ENCODE results near the gene CD44. TPM values are rescaled to one million over a fixed set of nuclear protein-coding genes. Genes with fewer than 3 reads are reported as not detected.

CD44 gene
- total RNA-seq, 4 donors from 2014 or later: 164 to 302 (median 189) TPM

DNA sequence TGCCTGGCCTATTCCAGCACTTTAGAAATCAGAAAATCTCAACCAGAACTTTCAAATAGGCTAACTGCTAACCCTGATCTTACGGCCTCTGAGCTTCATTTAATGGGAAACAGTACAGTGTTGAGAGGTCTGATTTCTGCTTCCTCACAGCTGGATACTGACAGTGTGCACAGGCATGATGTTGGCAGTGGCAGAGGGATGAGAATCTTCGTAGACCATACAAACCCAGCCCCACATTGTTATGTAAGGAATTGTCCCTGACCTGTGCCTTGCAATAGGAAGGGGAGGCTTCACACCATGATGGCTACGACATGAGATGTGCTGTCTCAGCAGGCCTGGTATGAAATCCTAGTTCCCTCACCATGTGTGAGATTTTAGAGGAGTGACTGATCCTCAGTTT, 49.0 kb downstream of the CD44 start:
- no peak for DNase-seq
- Histone ChIP-seq H3K27me3 (no peaks in the 10 kb centered on the region), H3K9me3 (no peaks in the 10 kb centered on the region), H3K27ac (no peak overlapping the region), H3K4me3 (replicated peaks in 1 of 3) (no peak overlapping the region), H3K36me3 (peaks cover 0 to 6% of the 10 kb centered on the region in 2 donors), H3K4me1 (peaks cover 10 to 15% of the 10 kb centered on the region in 2 donors)
- TF ChIP-seq POLR2A (IDR thresholded peaks at IDR 0.05): no peak
- no peak for TF ChIP-seq CTCF (IDR thresholded peaks at IDR 0.05)
- WGBS, 2 donors: 95 to 97% methylated on average over 3 of the region's 3 CpGs
- intact Hi-C loops (cut with DNase I): no loop called here

- TF ChIP-seq CTCF (IDR thresholded peaks at IDR 0.05) (no peak), POLR2A (IDR thresholded peaks at IDR 0.05) (no peak)
- Histone ChIP-seq H3K4me1 (peaks cover 10 to 19% of the 10 kb centered on the region in 2 donors), H3K27me3 (no peaks in the 10 kb centered on the region), H3K4me3 (replicated peaks in 1 of 3) (no peak overlapping the region), H3K27ac (no peak overlapping the region), H3K9me3 (no peaks in the 10 kb centered on the region), H3K36me3 (peaks cover 0 to 6% of the 10 kb centered on the region in 2 donors)
- 90 to 91% methylated on average over 6 of the region's 6 CpGs for WGBS, 2 donors
- DNase-seq: no peak
- intact Hi-C loops (cut with DNase I): no loop called here
Observed at GRCh38 chr11:35190804-35191348, 51.9 kb downstream of the CD44 start.

GRCh38 chr11:35192347-35192746, 53.4 kb downstream of the CD44 start:
- 4 to 10% methylated on average over 3 of the region's 3 CpGs for WGBS, 2 donors
- H3K4me1 ChIP-seq: peaks cover 10 to 19% of the 10 kb centered on the region in 2 donors
- H3K27ac ChIP-seq: peak overlapping the region; percentile 1 to 66 (median 44)
- H3K9me3 ChIP-seq: no peaks in the 10 kb centered on the region
- no peak for TF ChIP-seq CTCF (IDR thresholded peaks at IDR 0.05)
- TF ChIP-seq POLR2A (IDR thresholded peaks at IDR 0.05): no peak
- DNase-seq: peak; percentile 86
- no peaks in the 10 kb centered on the region for H3K27me3 ChIP-seq
- H3K36me3 ChIP-seq: peaks cover 0 to 6% of the 10 kb centered on the region in 2 donors
- intact Hi-C loops (cut with DNase I): no loop called here
- no peak overlapping the region for H3K4me3 ChIP-seq (replicated peaks in 1 of 3)

DNA sequence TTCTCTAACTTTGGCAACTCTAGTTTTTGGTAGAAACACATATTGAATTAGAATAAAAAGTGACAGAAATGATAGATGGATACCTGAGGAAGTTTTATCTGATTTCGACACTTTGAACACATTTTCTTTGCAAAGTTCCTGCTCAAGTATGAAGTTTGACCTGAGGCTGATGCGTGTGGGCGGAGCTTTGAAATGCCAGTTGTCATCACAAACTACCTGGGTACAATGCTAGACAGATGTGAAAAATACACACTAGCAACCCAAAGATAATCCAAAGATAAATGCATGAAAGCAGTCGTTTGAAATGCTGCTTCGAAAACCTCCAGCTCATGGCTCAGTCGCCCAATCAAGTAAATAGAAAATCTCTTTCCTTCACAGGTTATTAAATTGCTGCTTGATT, 54.8 kb downstream of the CD44 start:
- no peaks in the 10 kb centered on the region for H3K9me3 ChIP-seq
- intact Hi-C loops (cut with DNase I): no loop called here
- no peak for TF ChIP-seq POLR2A (IDR thresholded peaks at IDR 0.05)
- no peak for TF ChIP-seq CTCF (IDR thresholded peaks at IDR 0.05)
- no peak overlapping the region for H3K27ac ChIP-seq
- peaks cover 10 to 19% of the 10 kb centered on the region in 2 donors for H3K4me1 ChIP-seq
- H3K36me3 ChIP-seq: peaks cover 0 to 6% of the 10 kb centered on the region in 2 donors
- no peak overlapping the region for H3K4me3 ChIP-seq (replicated peaks in 1 of 3)
- DNase-seq: no peak
- WGBS, 2 donors: 89 to 90% methylated on average over 6 of the region's 6 CpGs
- no peaks in the 10 kb centered on the region for H3K27me3 ChIP-seq

DNA sequence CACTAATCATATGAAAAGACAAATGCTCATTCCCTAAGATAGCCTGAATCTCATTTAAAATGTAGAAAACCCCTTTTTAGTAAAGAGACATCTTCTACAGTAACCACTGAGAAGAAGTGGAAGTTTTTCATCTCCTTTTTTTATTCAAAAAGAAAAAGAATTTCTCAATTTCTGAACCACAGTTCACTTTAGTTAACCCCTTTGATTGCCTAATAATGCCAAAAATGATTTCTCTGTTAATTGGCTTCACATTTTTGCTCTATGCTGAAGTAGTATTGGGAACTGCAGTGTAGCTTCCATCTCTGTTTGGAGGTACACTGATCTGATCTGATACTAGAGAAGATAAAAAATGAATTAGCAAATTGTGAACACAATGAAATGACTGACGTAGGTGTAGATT, 58.3 kb downstream of the CD44 start:
- no peak for DNase-seq
- Histone ChIP-seq H3K36me3 (no peaks in the 10 kb centered on the region), H3K9me3 (no peaks in the 10 kb centered on the region), H3K27ac (no peak overlapping the region), H3K27me3 (no peaks in the 10 kb centered on the region), H3K4me3 (replicated peaks in 1 of 3) (no peak overlapping the region), H3K4me1 (peaks cover 6 to 11% of the 10 kb centered on the region in 2 donors)
- TF ChIP-seq POLR2A (IDR thresholded peaks at IDR 0.05) (no peak), CTCF (IDR thresholded peaks at IDR 0.05) (no peak)
- 89 to 90% methylated on average over 1 of the region's 1 CpG for WGBS, 2 donors
- intact Hi-C loops (cut with DNase I): no loop called here

All from thyroid gland (tissue), 4 donors.